Activated naive CD8-positive, alpha-beta T cell treated with anti-CD3 and anti-CD28 coated beads for 36 hours (primary cell): ENCODE measurements around the gene SLC1A7. TPM values are rescaled to one million over a fixed set of nuclear protein-coding genes. Genes with fewer than 3 reads are reported as not detected.

Source experiments
- DNase-seq: peaks from one replicate; pipeline ENCODE4 v3.0.0; 2021
- H3K27ac Mint-ChIP-seq: one replicate; pipeline ENCODE4 v1.8.0; 2022; ENCODE audit warnings: mild to moderate bottlenecking, moderate library complexity, mixed read lengths
- H3K27me3 Mint-ChIP-seq: one replicate; pipeline ENCODE4 v1.8.0; 2022; ENCODE audit warnings: mild to moderate bottlenecking, mixed read lengths
- H3K36me3 Mint-ChIP-seq: one replicate; pipeline ENCODE4 v1.8.0; 2021; ENCODE audit warnings: mild to moderate bottlenecking, mixed read lengths
- H3K4me1 Mint-ChIP-seq: one replicate; pipeline ENCODE4 v1.8.0; 2021; ENCODE audit warnings: mixed read lengths
- H3K4me3 Mint-ChIP-seq: one replicate; pipeline ENCODE4 v1.8.0; 2022; ENCODE audit warnings: mild to moderate bottlenecking, moderate library complexity, mixed read lengths
- H3K9me3 Mint-ChIP-seq: one replicate; pipeline ENCODE4 v1.8.0; 2022; ENCODE audit warnings: mixed read lengths
- total RNA-seq, 2 experiments: library from RNA; stranded (reverse); gene quantifications; one replicate each; pipeline ENCODE4 v1.2.3, GENCODE V29; 2021

The SLC1A7 gene
- total RNA-seq, 2 experiments from 2014 or later = not detected

GRCh38 chr1:53145942-53146708, 3.7 kb upstream of the SLC1A7 start:
- no peaks in the 10 kb centered on the region for H3K36me3 Mint-ChIP-seq
- no peaks in the 10 kb centered on the region for H3K9me3 Mint-ChIP-seq
- no peak overlapping the region for H3K27ac Mint-ChIP-seq
- H3K4me1 Mint-ChIP-seq = no peaks in the 10 kb centered on the region
- DNase-seq = no peak
- no peaks in the 10 kb centered on the region for H3K27me3 Mint-ChIP-seq
- H3K4me3 Mint-ChIP-seq = no peak overlapping the region

- DNase-seq = no peak
- H3K27ac Mint-ChIP-seq = no peak overlapping the region
- no peaks in the 10 kb centered on the region for H3K4me1 Mint-ChIP-seq
Measured at GRCh38 chr1:53145619-53145941, 3.1 kb upstream of the SLC1A7 start.

DNA sequence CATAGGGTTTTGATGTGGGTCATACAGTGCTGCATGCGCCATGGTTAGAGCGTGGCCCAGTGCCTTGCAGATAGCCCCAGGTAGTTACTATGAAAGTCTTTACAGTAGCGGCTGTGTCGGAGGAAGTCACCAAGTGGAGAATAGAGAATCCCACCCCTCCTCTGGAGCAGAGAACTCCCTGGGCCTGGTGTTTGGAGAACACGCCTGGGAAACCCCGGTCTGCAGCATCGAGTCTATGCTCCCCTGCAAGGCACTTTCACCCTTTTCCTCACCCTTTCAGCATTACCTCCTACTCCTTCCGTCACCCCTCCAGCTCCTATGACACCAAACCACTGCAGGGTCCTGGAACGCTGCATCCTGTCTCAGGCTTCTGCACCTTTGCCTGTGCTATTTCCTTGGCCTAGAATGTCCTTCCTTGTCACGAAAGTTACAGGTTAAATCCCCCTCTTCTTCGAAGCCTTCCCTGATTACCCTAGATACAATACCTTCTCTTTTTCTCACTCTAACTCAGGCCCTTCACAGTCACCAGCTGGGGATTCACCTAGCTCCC, 2.7 kb upstream of the SLC1A7 start:
- DNase-seq = no peak
- no peaks in the 10 kb centered on the region for H3K36me3 Mint-ChIP-seq
- no peak overlapping the region for H3K4me3 Mint-ChIP-seq
- no peak overlapping the region for H3K27ac Mint-ChIP-seq
- no peaks in the 10 kb centered on the region for H3K4me1 Mint-ChIP-seq
- H3K27me3 Mint-ChIP-seq = no peaks in the 10 kb centered on the region
- no peaks in the 10 kb centered on the region for H3K9me3 Mint-ChIP-seq

More at GRCh38 chr1:53145619-53145941, 3.1 kb upstream of the SLC1A7 start:
- Mint-ChIP-seq H3K27me3 (no peaks in the 10 kb centered on the region), H3K9me3 (no peaks in the 10 kb centered on the region), H3K4me3 (no peak overlapping the region), H3K36me3 (no peaks in the 10 kb centered on the region)

DNA sequence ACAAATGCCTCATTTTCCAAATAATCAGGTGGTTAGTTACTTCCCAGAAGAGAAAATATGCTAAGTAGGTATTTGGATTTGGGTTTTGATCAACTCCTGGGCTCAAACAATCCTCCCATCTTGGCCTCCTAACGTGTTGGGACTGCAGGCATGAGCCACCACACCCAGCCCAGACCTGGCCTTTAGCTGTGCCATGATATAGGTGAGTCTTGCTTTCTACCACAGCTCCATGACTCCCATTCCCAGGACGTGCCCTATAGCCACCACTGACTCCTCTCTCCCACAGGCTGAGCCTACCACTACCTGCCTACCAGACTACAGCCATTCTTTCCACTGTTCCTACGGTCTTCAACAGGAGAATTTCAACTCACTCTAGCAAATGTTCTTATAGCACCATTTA, 1.8 kb upstream of the SLC1A7 start:
- Mint-ChIP-seq H3K27me3 (no peaks in the 10 kb centered on the region), H3K36me3 (no peaks in the 10 kb centered on the region), H3K4me1 (no peaks in the 10 kb centered on the region), H3K27ac (no peak overlapping the region), H3K4me3 (no peak overlapping the region), H3K9me3 (no peaks in the 10 kb centered on the region)
- DNase-seq = no peak

- DNase-seq = no peak
- H3K27ac Mint-ChIP-seq = no peak overlapping the region
- no peaks in the 10 kb centered on the region for H3K36me3 Mint-ChIP-seq
- H3K9me3 Mint-ChIP-seq = no peaks in the 10 kb centered on the region
- no peaks in the 10 kb centered on the region for H3K27me3 Mint-ChIP-seq
- no peaks in the 10 kb centered on the region for H3K4me1 Mint-ChIP-seq
- H3K4me3 Mint-ChIP-seq = no peak overlapping the region
Measured at GRCh38 chr1:53143527-53143926, 1.1 kb upstream of the SLC1A7 start.

DNA sequence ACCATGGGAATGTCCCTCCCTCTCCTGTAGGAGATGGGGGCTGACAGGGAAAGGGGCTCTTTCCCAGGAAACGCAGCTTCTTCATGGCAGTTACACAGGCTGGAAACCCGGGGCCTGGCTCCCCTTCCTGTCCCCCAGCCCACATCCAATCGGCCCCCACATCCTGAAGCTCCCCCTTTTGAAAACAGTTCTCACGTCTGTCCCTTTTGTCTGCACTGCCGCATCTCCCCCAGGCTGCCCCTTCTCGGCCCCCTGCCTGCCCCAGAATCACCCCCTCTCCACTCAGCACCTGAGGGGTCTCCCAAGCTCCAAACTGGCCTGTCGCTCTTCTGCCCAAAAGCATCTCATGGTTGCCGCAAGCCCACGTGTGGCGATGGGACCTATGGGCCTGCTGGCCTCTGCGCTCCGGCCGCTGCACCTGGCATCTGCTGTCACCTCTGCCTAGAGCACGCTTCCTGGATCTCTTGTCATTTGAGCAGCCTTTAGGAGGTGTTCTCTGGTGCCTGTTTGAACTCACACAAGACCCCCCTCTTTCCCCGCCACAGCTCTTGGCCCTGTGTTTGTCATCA, 867 bp downstream of the SLC1A7 start:
- H3K27me3 Mint-ChIP-seq = no peaks in the 10 kb centered on the region
- peaks cover 7% of the 10 kb centered on the region for H3K9me3 Mint-ChIP-seq
- no peak overlapping the region for H3K4me3 Mint-ChIP-seq
- peaks cover 2% of the 10 kb centered on the region for H3K36me3 Mint-ChIP-seq
- DNase-seq = no peak
- no peak overlapping the region for H3K27ac Mint-ChIP-seq
- no peaks in the 10 kb centered on the region for H3K4me1 Mint-ChIP-seq

- no peak for DNase-seq
- Mint-ChIP-seq H3K27me3 (no peaks in the 10 kb centered on the region), H3K27ac (no peak overlapping the region), H3K9me3 (peaks cover 7% of the 10 kb centered on the region), H3K36me3 (peaks cover 2% of the 10 kb centered on the region), H3K4me1 (no peaks in the 10 kb centered on the region), H3K4me3 (no peak overlapping the region)
Measured at GRCh38 chr1:53140451-53140850, 2.0 kb downstream of the SLC1A7 start.

- Mint-ChIP-seq H3K27ac (no peak overlapping the region), H3K9me3 (peaks cover 7% of the 10 kb centered on the region), H3K36me3 (peaks cover 2% of the 10 kb centered on the region), H3K27me3 (no peaks in the 10 kb centered on the region), H3K4me3 (no peak overlapping the region), H3K4me1 (no peaks in the 10 kb centered on the region)
- DNase-seq = no peak
Measured at GRCh38 chr1:53139951-53140361, 2.5 kb downstream of the SLC1A7 start.

GRCh38 chr1:53138991-53139884, 3.2 kb downstream of the SLC1A7 start:
- no peak overlapping the region for H3K27ac Mint-ChIP-seq
- H3K9me3 Mint-ChIP-seq = peaks cover 7% of the 10 kb centered on the region
- H3K4me3 Mint-ChIP-seq = no peak overlapping the region
- H3K36me3 Mint-ChIP-seq = peaks cover 2% of the 10 kb centered on the region
- H3K4me1 Mint-ChIP-seq = no peaks in the 10 kb centered on the region
- H3K27me3 Mint-ChIP-seq = no peaks in the 10 kb centered on the region
- no peak for DNase-seq

DNA sequence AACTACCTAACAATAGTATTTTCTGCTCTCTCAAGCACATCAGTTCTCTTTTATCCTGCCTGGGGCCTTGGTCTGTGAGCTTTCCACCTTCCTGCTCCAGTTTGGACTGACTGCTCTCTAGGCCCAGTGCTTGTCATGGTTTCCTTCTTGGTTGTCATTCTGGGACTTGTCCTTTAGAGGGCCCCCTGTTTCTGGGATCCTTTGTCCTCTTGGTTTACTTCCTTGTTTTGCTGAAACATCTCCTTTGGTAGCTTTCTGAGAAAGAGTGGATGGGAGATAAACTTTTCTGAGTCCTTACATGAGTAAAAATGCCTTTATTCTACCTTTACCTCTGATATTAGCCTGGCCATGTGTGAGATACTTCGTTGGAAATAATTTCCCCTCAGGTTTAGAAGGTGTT, 4.7 kb downstream of the SLC1A7 start:
- Mint-ChIP-seq H3K9me3 (peaks cover 7% of the 10 kb centered on the region), H3K4me1 (no peaks in the 10 kb centered on the region), H3K36me3 (peaks cover 2% of the 10 kb centered on the region), H3K27ac (no peak overlapping the region), H3K4me3 (no peak overlapping the region), H3K27me3 (no peaks in the 10 kb centered on the region)
- no peak for DNase-seq

- Mint-ChIP-seq H3K27me3 (no peaks in the 10 kb centered on the region), H3K27ac (no peak overlapping the region), H3K36me3 (peaks cover 2% of the 10 kb centered on the region), H3K4me1 (no peaks in the 10 kb centered on the region), H3K4me3 (no peak overlapping the region), H3K9me3 (peaks cover 7% of the 10 kb centered on the region)
- no peak for DNase-seq
Measured at GRCh38 chr1:53135735-53136114, 6.7 kb downstream of the SLC1A7 start.

GRCh38 chr1:53134961-53135734, 7.3 kb downstream of the SLC1A7 start:
- DNase-seq = no peak
- H3K27ac Mint-ChIP-seq = no peak overlapping the region
- H3K27me3 Mint-ChIP-seq = no peaks in the 10 kb centered on the region
- H3K9me3 Mint-ChIP-seq = peaks cover 7% of the 10 kb centered on the region
- no peak overlapping the region for H3K4me3 Mint-ChIP-seq
- H3K36me3 Mint-ChIP-seq = peaks cover 2% of the 10 kb centered on the region
- no peaks in the 10 kb centered on the region for H3K4me1 Mint-ChIP-seq

GRCh38 chr1:53134042-53134485, 8.4 kb downstream of the SLC1A7 start:
- peaks cover 2% of the 10 kb centered on the region for H3K36me3 Mint-ChIP-seq
- peaks cover 7% of the 10 kb centered on the region for H3K9me3 Mint-ChIP-seq
- no peak overlapping the region for H3K27ac Mint-ChIP-seq
- no peak for DNase-seq
- H3K4me3 Mint-ChIP-seq = no peak overlapping the region
- H3K4me1 Mint-ChIP-seq = no peaks in the 10 kb centered on the region
- H3K27me3 Mint-ChIP-seq = no peaks in the 10 kb centered on the region

GRCh38 chr1:53133261-53134041, 9.0 kb downstream of the SLC1A7 start:
- no peaks in the 10 kb centered on the region for H3K4me1 Mint-ChIP-seq
- H3K27ac Mint-ChIP-seq = no peak overlapping the region
- peaks cover 7% of the 10 kb centered on the region for H3K9me3 Mint-ChIP-seq
- DNase-seq = no peak
- peaks cover 2% of the 10 kb centered on the region for H3K36me3 Mint-ChIP-seq
- no peaks in the 10 kb centered on the region for H3K27me3 Mint-ChIP-seq
- no peak overlapping the region for H3K4me3 Mint-ChIP-seq
